Hepatocyte (in vitro differentiated cells): ENCODE measurements around the gene SLC51A. TPM values are rescaled to one million over a fixed set of nuclear protein-coding genes. Genes with fewer than 3 reads are reported as not detected.

ENCODE experiments used
- DNase-seq: peaks from one replicate; pipeline ENCODE4 v3.0.0-alpha.2; 2016; ENCODE audit warnings: low spot score
- H2AFZ ChIP-seq: fragments of 200-600 bp; sonication (generic); 2 replicates; pipeline ENCODE4 v1.6.0; 2016; ENCODE audit warnings: antibody characterized with exemption, mild to moderate bottlenecking
- H3K27ac ChIP-seq: fragments of 200-600 bp; sonication (generic); 2 replicates; pipeline ENCODE4 v1.5.1; 2016; ENCODE audit warnings: mild to moderate bottlenecking
- H3K27me3 ChIP-seq: fragments of 200-600 bp; sonication (generic); 2 replicates; pipeline ENCODE4 v1.6.1; 2016
- H3K36me3 ChIP-seq: fragments of 200-600 bp; sonication (generic); replicated peaks from 2 replicates; pipeline ENCODE4 v1.5.1; 2016; ENCODE audit warnings: low read depth; ENCODE audit not compliant: insufficient read depth
- H3K4me1 ChIP-seq: fragments of 200-600 bp; sonication (generic); 2 replicates; pipeline ENCODE4 v1.5.1; 2016; ENCODE audit warnings: mild to moderate bottlenecking, moderate library complexity; ENCODE audit not compliant: insufficient read depth
- H3K4me2 ChIP-seq: fragments of 200-600 bp; sonication (generic); 2 replicates; pipeline ENCODE4 v1.6.0; 2016
- H3K4me3 ChIP-seq: fragments of 200-600 bp; sonication (generic); 2 replicates; pipeline ENCODE4 v1.5.1; 2016; ENCODE audit warnings: mild to moderate bottlenecking
- H3K79me2 ChIP-seq: fragments of 200-600 bp; sonication (generic); 2 replicates; pipeline ENCODE4 v1.6.0; 2017; ENCODE audit warnings: mild to moderate bottlenecking
- H3K9me2 ChIP-seq: fragments of 200-600 bp; sonication (generic); replicated peaks from 2 replicates; pipeline ENCODE4 v1.6.0; 2017; ENCODE audit warnings: mild to moderate bottlenecking; ENCODE audit not compliant: insufficient read depth
- H3K9me3 ChIP-seq: fragments of 200-600 bp; sonication (generic); 2 replicates; pipeline ENCODE4 v1.5.1; 2016; ENCODE audit warnings: low read depth, mild to moderate bottlenecking
- H4K20me1 ChIP-seq: fragments of 200-600 bp; sonication (generic); 2 replicates; pipeline ENCODE4 v1.6.0; 2016; ENCODE audit warnings: mild to moderate bottlenecking; ENCODE audit not compliant: insufficient read depth, poor library complexity, severe bottlenecking
- EZH2 ChIP-seq: fragments of 200-600 bp; sonication (generic); IDR thresholded peaks from 2 replicates; pipeline ENCODE4 v1.6.1; 2016; ENCODE audit warnings: antibody characterized with exemption, mild to moderate bottlenecking, borderline replicate concordance
- EZH2phosphoT487 ChIP-seq: fragments of 200-600 bp; sonication (generic); IDR thresholded peaks from one replicate; pipeline ENCODE4 v1.6.1; 2018; ENCODE audit warnings: antibody characterized with exemption, mild to moderate bottlenecking, low read depth, moderate library complexity; ENCODE audit not compliant: unreplicated experiment, severe bottlenecking
- WGBS: methylation state at CpG from one replicate; pipeline ENCODE4 v1.1.6; 2016; ENCODE audit warnings: low lambda C conversion rate; ENCODE audit errors: missing lambda C conversion rate; 5-methylcytosine and 5-hydroxymethylcytosine counted together
- polyA plus RNA-seq: library from polyadenylated mRNA; unstranded; fragments of >200 nt; fragmentation: Nextera tagmentation; extraction: Ambion mirVana; gene quantifications from 2 replicates; pipeline ENCODE4 v1.2.1, GENCODE V29; 2016
- total RNA-seq: library from RNA; depleted of rRNA; stranded (reverse); fragments of >200 nt; gene quantifications from 2 replicates; pipeline ENCODE4 v1.2.3, GENCODE V29; 2014
- TF ChIP-seq, protein P1 (sequence below): fragments of 200-600 bp; sonication (generic); IDR thresholded peaks from 2 replicates; pipeline ENCODE4 v1.5.1; 2016; ENCODE audit warnings: antibody characterized with exemption, mild to moderate bottlenecking; ENCODE audit not compliant: poor library complexity

The SLC51A gene
- total and polyA plus RNA-seq, 2 experiments from 2014 or later = 3.9 to 15.8 TPM

DNA sequence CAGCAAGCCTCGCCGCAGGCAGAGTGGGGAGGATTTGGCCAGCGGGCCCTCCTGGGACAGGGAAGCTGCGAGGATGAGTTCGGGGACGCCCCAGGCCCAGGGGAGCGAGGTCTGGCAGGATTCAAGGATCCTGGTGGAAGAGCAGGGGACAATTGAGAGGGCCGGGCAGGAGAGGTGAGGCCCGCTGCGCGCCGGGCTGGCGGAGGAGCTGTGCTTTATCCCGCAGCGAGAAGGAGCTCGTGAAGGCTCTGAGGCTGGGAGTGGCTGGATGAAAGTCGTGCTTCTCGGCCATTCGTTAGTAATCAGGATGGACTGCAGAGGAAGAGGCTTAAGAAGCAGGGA is 3.6 kb downstream of the SLC51A start:
- no peaks in the 10 kb centered on the region for H3K36me3 ChIP-seq
- H3K4me3 ChIP-seq = no peak overlapping the region
- H3K9me3 ChIP-seq = no peaks in the 10 kb centered on the region
- no peak for TF ChIP-seq EZH2
- TF ChIP-seq EZH2phosphoT487 = no peak
- TF ChIP-seq, protein P1, sequence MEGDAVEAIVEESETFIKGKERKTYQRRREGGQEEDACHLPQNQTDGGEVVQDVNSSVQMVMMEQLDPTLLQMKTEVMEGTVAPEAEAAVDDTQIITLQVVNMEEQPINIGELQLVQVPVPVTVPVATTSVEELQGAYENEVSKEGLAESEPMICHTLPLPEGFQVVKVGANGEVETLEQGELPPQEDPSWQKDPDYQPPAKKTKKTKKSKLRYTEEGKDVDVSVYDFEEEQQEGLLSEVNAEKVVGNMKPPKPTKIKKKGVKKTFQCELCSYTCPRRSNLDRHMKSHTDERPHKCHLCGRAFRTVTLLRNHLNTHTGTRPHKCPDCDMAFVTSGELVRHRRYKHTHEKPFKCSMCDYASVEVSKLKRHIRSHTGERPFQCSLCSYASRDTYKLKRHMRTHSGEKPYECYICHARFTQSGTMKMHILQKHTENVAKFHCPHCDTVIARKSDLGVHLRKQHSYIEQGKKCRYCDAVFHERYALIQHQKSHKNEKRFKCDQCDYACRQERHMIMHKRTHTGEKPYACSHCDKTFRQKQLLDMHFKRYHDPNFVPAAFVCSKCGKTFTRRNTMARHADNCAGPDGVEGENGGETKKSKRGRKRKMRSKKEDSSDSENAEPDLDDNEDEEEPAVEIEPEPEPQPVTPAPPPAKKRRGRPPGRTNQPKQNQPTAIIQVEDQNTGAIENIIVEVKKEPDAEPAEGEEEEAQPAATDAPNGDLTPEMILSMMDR = no peak
- no peaks in the 10 kb centered on the region for H3K79me2 ChIP-seq
- H3K9me2 ChIP-seq = no peaks in the 10 kb centered on the region
- no peak overlapping the region for H3K4me2 ChIP-seq
- no peak for DNase-seq
- no peak overlapping the region for H2AFZ ChIP-seq
- 94% methylated on average over 19 of the region's 19 CpGs for WGBS
- H3K27ac ChIP-seq = no peak overlapping the region
- no peaks in the 10 kb centered on the region for H4K20me1 ChIP-seq
- H3K4me1 ChIP-seq = peaks cover 22% of the 10 kb centered on the region
- no peaks in the 10 kb centered on the region for H3K27me3 ChIP-seq

DNA sequence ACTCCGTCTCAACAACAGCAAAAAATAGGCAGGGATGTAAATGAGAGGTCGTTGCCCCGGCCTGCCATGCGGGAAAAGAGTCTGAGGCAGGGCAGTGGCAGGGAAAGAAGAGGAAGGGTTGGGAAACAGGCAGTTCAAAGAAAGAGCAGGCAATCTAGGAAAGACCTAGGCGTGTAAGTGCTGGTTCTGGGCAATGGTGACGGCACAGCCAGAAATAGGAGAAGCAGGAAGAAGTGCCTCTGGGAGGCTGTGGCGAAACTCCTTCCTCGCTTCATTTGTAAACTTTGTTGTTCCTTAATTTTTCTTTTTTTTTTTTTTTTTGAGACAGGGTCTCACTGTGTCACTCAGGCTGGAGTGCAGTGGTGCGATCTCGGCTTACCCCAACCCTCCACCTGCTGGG is 4.3 kb downstream of the SLC51A start:
- no peaks in the 10 kb centered on the region for H3K36me3 ChIP-seq
- no peak for DNase-seq
- no peaks in the 10 kb centered on the region for H3K9me2 ChIP-seq
- peaks cover 15% of the 10 kb centered on the region for H3K4me1 ChIP-seq
- whole genome bisulfite sequencing = 93% methylated on average over 10 of the region's 10 CpGs
- H3K4me2 ChIP-seq = no peak overlapping the region
- no peak overlapping the region for H2AFZ ChIP-seq
- H3K27ac ChIP-seq = no peak overlapping the region
- no peaks in the 10 kb centered on the region for H3K79me2 ChIP-seq
- TF ChIP-seq EZH2 = no peak
- H3K4me3 ChIP-seq = no peak overlapping the region
- no peaks in the 10 kb centered on the region for H3K27me3 ChIP-seq
- no peaks in the 10 kb centered on the region for H3K9me3 ChIP-seq
- no peaks in the 10 kb centered on the region for H4K20me1 ChIP-seq

DNA sequence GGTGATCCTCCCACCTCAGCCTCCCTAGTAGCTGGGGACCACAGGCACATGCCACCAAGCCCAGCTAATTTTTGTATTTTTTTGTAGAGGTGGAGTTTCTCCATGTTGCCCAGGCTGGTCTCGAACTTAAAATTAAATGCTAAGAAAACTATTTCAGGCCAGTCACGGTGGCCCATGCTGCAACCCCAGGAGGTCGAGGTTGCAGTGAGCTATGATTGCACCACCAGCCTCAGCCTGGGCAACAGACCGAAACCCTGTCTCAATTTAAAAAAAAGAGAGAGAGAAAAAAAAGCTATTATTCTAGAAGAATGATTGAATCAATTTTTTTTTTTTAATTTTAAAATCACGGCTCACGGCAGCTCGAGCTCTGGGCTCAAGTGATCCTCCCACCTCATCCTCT is 4.7 kb downstream of the SLC51A start:
- DNase-seq = no peak
- no peak overlapping the region for H3K4me2 ChIP-seq
- no peak overlapping the region for H3K27ac ChIP-seq
- WGBS = 96% methylated on average over 7 of the region's 7 CpGs
- H3K36me3 ChIP-seq = no peaks in the 10 kb centered on the region
- H2AFZ ChIP-seq = no peak overlapping the region
- peaks cover 11% of the 10 kb centered on the region for H3K4me1 ChIP-seq
- no peaks in the 10 kb centered on the region for H3K9me3 ChIP-seq
- no peak overlapping the region for H3K4me3 ChIP-seq
- H3K79me2 ChIP-seq = no peaks in the 10 kb centered on the region
- H3K27me3 ChIP-seq = no peaks in the 10 kb centered on the region
- no peaks in the 10 kb centered on the region for H4K20me1 ChIP-seq
- TF ChIP-seq EZH2 (no peak), EZH2phosphoT487 (no peak)
- no peaks in the 10 kb centered on the region for H3K9me2 ChIP-seq

DNA sequence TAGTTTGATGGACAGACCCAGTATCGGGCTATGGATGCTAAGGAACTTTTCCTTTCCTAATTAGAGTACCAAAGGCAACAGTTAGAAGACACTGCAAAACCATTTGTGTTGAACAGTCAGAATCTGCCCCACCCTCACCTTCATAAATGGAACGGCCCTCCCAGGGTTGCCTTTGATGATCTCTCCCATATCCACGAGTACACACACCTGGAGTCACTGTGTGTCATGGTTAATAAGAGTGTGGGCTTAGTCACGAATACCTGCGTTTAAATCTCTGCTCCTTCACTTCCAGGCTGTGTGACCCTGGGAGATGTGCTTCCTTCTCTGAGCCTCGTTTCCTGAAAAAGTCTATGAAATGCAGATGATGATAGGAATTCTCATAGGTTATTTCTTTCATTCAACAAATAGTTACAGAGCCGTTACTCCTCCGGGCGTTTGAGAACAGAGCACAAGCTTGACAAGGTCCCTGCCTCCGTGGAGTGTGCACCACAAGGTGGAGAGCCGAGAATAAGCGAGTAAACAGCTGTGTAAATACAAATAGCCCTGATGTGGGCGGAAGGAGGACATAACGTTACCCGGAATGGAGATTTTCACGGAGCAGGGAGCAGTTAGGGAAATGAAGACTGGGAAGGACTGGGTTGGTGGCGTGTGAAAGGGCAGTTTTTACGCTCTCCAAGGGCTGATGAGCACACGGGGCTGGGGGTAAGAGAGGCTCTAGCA is 6.7 kb downstream of the SLC51A start:
- H3K9me3 ChIP-seq = no peaks in the 10 kb centered on the region
- H3K9me2 ChIP-seq = no peaks in the 10 kb centered on the region
- H3K79me2 ChIP-seq = no peaks in the 10 kb centered on the region
- H2AFZ ChIP-seq = no peak overlapping the region
- no peak overlapping the region for H3K4me2 ChIP-seq
- peaks cover 4% of the 10 kb centered on the region for H3K4me1 ChIP-seq
- no peaks in the 10 kb centered on the region for H3K36me3 ChIP-seq
- DNase-seq = no peak
- no peaks in the 10 kb centered on the region for H3K27me3 ChIP-seq
- no peak overlapping the region for H3K4me3 ChIP-seq
- WGBS = 61% methylated on average over 18 of the region's 19 CpGs
- no peak overlapping the region for H3K27ac ChIP-seq
- H4K20me1 ChIP-seq = no peaks in the 10 kb centered on the region
- TF ChIP-seq EZH2 (no peak), EZH2phosphoT487 (no peak)
- TF ChIP-seq, protein P1 = no peak
